T-cell (primary cell): ENCODE measurements around the gene DEK. TPM values are rescaled to one million over a fixed set of nuclear protein-coding genes. Genes with fewer than 3 reads are reported as not detected.

Experiments used
- ATAC-seq, 4 experiments: fragments of 200-7000 bp in 3 of 4; fragments of 150-1000 bp in 1 of 4; cut with Tn5 transposase; replicated peaks in 1 of 4; 1 replicate in 3 of 4; 2 replicates in 1 of 4; pipeline ENCODE4 v1.10.0; 2021; ENCODE audit warnings: moderate library complexity in 3 of 4, mild to moderate bottlenecking in 2 of 4, moderate number of reproducible peaks in 1 of 4
- CTCF ChIA-PET, 2 donors: fragments of 300-600 bp; sonication (Branson Sonifier 250); formaldehyde crosslinking; loops; one replicate each; lab custom pipeline; 2022; ENCODE audit warnings: antibody characterized with exemption in 2 of 2; lab: Charles Lee
- POLR2A ChIA-PET, 2 donors: fragments of 300-600 bp; sonication (Branson Sonifier 250); formaldehyde crosslinking; loops; one replicate each; lab custom pipeline; 2022; ENCODE audit warnings: antibody characterized with exemption in 2 of 2; lab: Charles Lee
- DNase-seq, 35 experiments: peaks; one replicate each; pipeline versions ENCODE4 v3.0.0 to v3.0.0-alpha.2; 2013 to 2023
- H3K27ac ChIP-seq: one replicate; pipeline ENCODE4 v1.5.1; 2013; ENCODE audit warnings: low read length
- H3K27me3 ChIP-seq, 2 experiments: replicated peaks in 1 of 2; 1 replicate in 1 of 2; 2 replicates in 1 of 2; pipeline versions ENCODE4 v1.6.1 to v1.7.0; 2013; ENCODE audit warnings: low read length in 1 of 2, mixed read lengths in 1 of 2; ENCODE audit not compliant: control insufficient read depth in 2 of 2, insufficient read depth in 2 of 2; ENCODE audit errors: extremely low read depth in 1 of 2
- H3K36me3 ChIP-seq, 2 donors: 1 replicate in 1 of 2; 2 replicates in 1 of 2; pipeline versions ENCODE4 v1.6.1 to v1.7.0; 2013; ENCODE audit warnings: low read length in 1 of 2; ENCODE audit not compliant: control insufficient read depth in 2 of 2, insufficient read depth in 1 of 2; ENCODE audit errors: extremely low read depth in 1 of 2
- H3K4me1 ChIP-seq, 2 experiments: 1 replicate in 1 of 2; 2 replicates in 1 of 2; pipeline versions ENCODE4 v1.6.1 to v1.7.0; 2013; ENCODE audit warnings: low read length in 2 of 2, mixed read lengths in 1 of 2; ENCODE audit not compliant: insufficient read depth in 2 of 2, control insufficient read depth in 1 of 2; ENCODE audit errors: extremely low read depth in 1 of 2
- H3K4me3 ChIP-seq, 2 donors: 1 replicate in 1 of 2; 2 replicates in 1 of 2; pipeline versions ENCODE4 v1.5.1 to v1.7.0; 2013; ENCODE audit warnings: mild to moderate bottlenecking in 2 of 2, low read length in 1 of 2, moderate library complexity in 1 of 2; ENCODE audit not compliant: control insufficient read depth in 1 of 2; ENCODE audit errors: extremely low read depth in 1 of 2
- H3K9me3 ChIP-seq: 2 replicates; pipeline ENCODE4 v1.7.0; 2013
- H3K27ac Mint-ChIP-seq, 2 donors: one replicate each; pipeline ENCODE4 v1.8.0; 2020 to 2021; ENCODE audit warnings: mild to moderate bottlenecking in 2 of 2, mixed read lengths in 2 of 2
- H3K27me3 Mint-ChIP-seq, 2 donors: one replicate each; pipeline ENCODE4 v1.8.0; 2021 to 2022; ENCODE audit warnings: mixed read lengths in 2 of 2
- H3K36me3 Mint-ChIP-seq: one replicate; pipeline ENCODE4 v1.8.0; 2021; ENCODE audit warnings: mixed read lengths
- H3K4me1 Mint-ChIP-seq, 3 donors: one replicate each; pipeline ENCODE4 v1.8.0; 2020 to 2022; ENCODE audit warnings: mixed read lengths in 3 of 3, mild to moderate bottlenecking in 1 of 3
- H3K4me3 Mint-ChIP-seq, 3 donors: one replicate each; pipeline ENCODE4 v1.8.0; 2020 to 2022; ENCODE audit warnings: mild to moderate bottlenecking in 3 of 3, mixed read lengths in 3 of 3, moderate library complexity in 3 of 3
- H3K9me3 Mint-ChIP-seq, 3 donors: one replicate each; pipeline ENCODE4 v1.8.0; 2020 to 2022; ENCODE audit warnings: mixed read lengths in 3 of 3
- WGBS: methylation state at CpG from one replicate; pipeline ENCODE4 v1.1.5; 2013; ENCODE audit warnings: missing lambda C conversion rate; ENCODE audit not compliant: insufficient coverage; 5-methylcytosine and 5-hydroxymethylcytosine counted together
- total RNA-seq, 35 experiments: library from RNA in 6 of 35; stranded (reverse) in 6 of 35; fragments of 120-200 nt in 1 of 35; gene quantifications; one replicate each; pipeline versions ENCODE4 v1.2.1 to v1.2.4 and lab custom pipeline; 2013 to 2026

DEK gene
- total RNA-seq, 5 donors from 2014 or later (not counting 1 experiment from before 2014, with no cell fraction given), result 60.7 to 113 (median 103) TPM

GRCh38 chr6:18218233-18218632 lies 46.1 kb downstream of the DEK start:
- Histone ChIP-seq H3K4me3 (no peak overlapping the region), H3K9me3 (no peaks in the 10 kb centered on the region), H3K4me1 (no peaks in the 10 kb centered on the region), H3K27me3 (no peaks in the 10 kb centered on the region), H3K27ac (no peak overlapping the region), H3K36me3 (peaks cover 6 to 36% of the 10 kb centered on the region in 2 donors)
- DNase-seq (no peak), ATAC-seq (no peak)
- Mint-ChIP-seq H3K9me3 (no peaks in the 10 kb centered on the region), H3K27ac (no peak overlapping the region), H3K36me3 (peaks cover 64% of the 10 kb centered on the region), H3K27me3 (no peaks in the 10 kb centered on the region), H3K4me3 (no peak overlapping the region), H3K4me1 (peaks cover 5 to 17% (median 7%) of the 10 kb centered on the region in 3 donors)
- POLR2A ChIA-PET, result no interaction called here
- no CpG with 5 or more reads among the region's 3 CpGs for WGBS
- CTCF ChIA-PET, result no interaction called here

- no peaks in the 10 kb centered on the region for H3K9me3 Mint-ChIP-seq
- ATAC-seq (no peak), DNase-seq (no peak)
- H3K27ac ChIP-seq, result no peak overlapping the region
- H3K36me3 Mint-ChIP-seq, result peaks cover 64% of the 10 kb centered on the region
- no peaks in the 10 kb centered on the region for H3K27me3 Mint-ChIP-seq
- H3K27me3 ChIP-seq, result no peaks in the 10 kb centered on the region
- WGBS, result 29% methylated on average over 2 of the region's 7 CpGs
- no peaks in the 10 kb centered on the region for H3K9me3 ChIP-seq
- peaks cover 7 to 27% (median 8%) of the 10 kb centered on the region in 3 donors for H3K4me1 Mint-ChIP-seq
- H3K4me3 Mint-ChIP-seq, result no peak overlapping the region
- no peak overlapping the region for H3K4me3 ChIP-seq
- POLR2A ChIA-PET, result no interaction called here
- H3K36me3 ChIP-seq, result peaks cover 6 to 23% of the 10 kb centered on the region in 2 donors
- H3K4me1 ChIP-seq, result peaks cover 0 to under 1% of the 10 kb centered on the region in 2 experiments
- H3K27ac Mint-ChIP-seq, result no peak overlapping the region
- CTCF ChIA-PET, result no interaction called here
Observed at GRCh38 chr6:18216411-18216810, 47.9 kb downstream of the DEK start.

- Mint-ChIP-seq H3K4me1 (peaks cover 7 to 31% (median 12%) of the 10 kb centered on the region in 3 donors), H3K36me3 (peaks cover 59% of the 10 kb centered on the region), H3K4me3 (no peak overlapping the region), H3K27ac (peak overlapping the region in 1 of 2 donors; percentile 28), H3K9me3 (no peaks in the 10 kb centered on the region), H3K27me3 (no peaks in the 10 kb centered on the region)
- CTCF ChIA-PET, result no interaction called here
- DNase-seq (no peak), ATAC-seq (no peak)
- H3K4me1 ChIP-seq, result peaks cover 0 to 3% of the 10 kb centered on the region in 2 experiments
- no peak overlapping the region for H3K27ac ChIP-seq
- no CpG with 5 or more reads among the region's 7 CpGs for WGBS
- POLR2A ChIA-PET, result no interaction called here
- no peaks in the 10 kb centered on the region for H3K27me3 ChIP-seq
- H3K9me3 ChIP-seq, result no peaks in the 10 kb centered on the region
- H3K36me3 ChIP-seq, result peaks cover 6 to 23% of the 10 kb centered on the region in 2 donors
- H3K4me3 ChIP-seq, result no peak overlapping the region
Observed at GRCh38 chr6:18215436-18215835, 48.9 kb downstream of the DEK start.

- Histone ChIP-seq H3K27ac (no peak overlapping the region), H3K36me3 (peaks cover 6 to 19% of the 10 kb centered on the region in 2 donors), H3K4me1 (peaks cover 0 to 3% of the 10 kb centered on the region in 2 experiments), H3K9me3 (no peaks in the 10 kb centered on the region), H3K27me3 (no peaks in the 10 kb centered on the region), H3K4me3 (no peak overlapping the region)
- ChIA-PET POLR2A (no interaction called here), CTCF (interaction anchor here in 1 of 2 donors (0.5 kb wide), 1 partner anchor 608 kb away, joined by 5 read pairs; no protein-coding TSS in a partner anchor)
- peak overlapping the region; percentile 26 to 65 for H3K27ac Mint-ChIP-seq
- H3K4me3 Mint-ChIP-seq, result peak overlapping the region; percentile 33 to 64 (median 57)
- H3K27me3 Mint-ChIP-seq, result no peaks in the 10 kb centered on the region
- 32% methylated on average over 3 of the region's 4 CpGs for WGBS
- ATAC-seq (no peak), DNase-seq (no peak)
- H3K9me3 Mint-ChIP-seq, result no peaks in the 10 kb centered on the region
- peaks cover 58% of the 10 kb centered on the region for H3K36me3 Mint-ChIP-seq
- peaks cover 7 to 31% (median 12%) of the 10 kb centered on the region in 3 donors for H3K4me1 Mint-ChIP-seq
Observed at GRCh38 chr6:18214003-18214402, 50.3 kb downstream of the DEK start.

- Histone ChIP-seq H3K27me3 (no peaks in the 10 kb centered on the region), H3K4me1 (peaks cover 0 to 3% of the 10 kb centered on the region in 2 experiments), H3K9me3 (no peaks in the 10 kb centered on the region), H3K36me3 (peaks cover 6 to 19% of the 10 kb centered on the region in 2 donors), H3K4me3 (no peak overlapping the region), H3K27ac (no peak overlapping the region)
- peaks cover 55% of the 10 kb centered on the region for H3K36me3 Mint-ChIP-seq
- no peak overlapping the region for H3K27ac Mint-ChIP-seq
- ChIA-PET CTCF (interaction anchor here in 1 of 2 donors (0.6 kb wide), 1 partner anchor 55 kb away, joined by 3 read pairs; no protein-coding TSS in a partner anchor), POLR2A (no interaction called here)
- DNase-seq (peak in 8 of 35 experiments; percentile 1 to 42 (median 2)), ATAC-seq (peak in 3 of 4 experiments; percentile 45 to 68 (median 67))
- no peaks in the 10 kb centered on the region for H3K27me3 Mint-ChIP-seq
- peak overlapping the region; percentile 28 to 64 (median 33) for H3K4me3 Mint-ChIP-seq
- WGBS, result 90% methylated on average over 2 of the region's 9 CpGs
- no peaks in the 10 kb centered on the region for H3K9me3 Mint-ChIP-seq
- peaks cover 7 to 31% (median 12%) of the 10 kb centered on the region in 3 donors for H3K4me1 Mint-ChIP-seq
Observed at GRCh38 chr6:18213439-18213838, 50.9 kb downstream of the DEK start.

GRCh38 chr6:18212231-18212630 lies 52.1 kb downstream of the DEK start:
- ChIA-PET POLR2A (no interaction called here), CTCF (no interaction called here)
- H3K27ac Mint-ChIP-seq, result no peak overlapping the region
- no peak overlapping the region for H3K27ac ChIP-seq
- 74% methylated on average over 2 of the region's 4 CpGs for WGBS
- H3K4me1 Mint-ChIP-seq, result peaks cover 7 to 31% (median 12%) of the 10 kb centered on the region in 3 donors
- no peaks in the 10 kb centered on the region for H3K27me3 ChIP-seq
- DNase-seq, result no peak
- no peak for ATAC-seq
- no peaks in the 10 kb centered on the region for H3K9me3 ChIP-seq
- H3K4me1 ChIP-seq, result peaks cover 0 to 3% of the 10 kb centered on the region in 2 experiments
- H3K36me3 Mint-ChIP-seq, result peaks cover 57% of the 10 kb centered on the region
- no peak overlapping the region for H3K4me3 Mint-ChIP-seq
- no peaks in the 10 kb centered on the region for H3K9me3 Mint-ChIP-seq
- H3K36me3 ChIP-seq, result peaks cover 2 to 16% of the 10 kb centered on the region in 2 donors
- no peak overlapping the region for H3K4me3 ChIP-seq
- H3K27me3 Mint-ChIP-seq, result no peaks in the 10 kb centered on the region
